SK-N-SH treated with all-trans-retinoic acid at 6 μM for 48 hours (cell line): ENCODE results near the gene CPAMD8.
"Not testable (repeated sequence)": the region's sequence is repeated elsewhere in the genome, so short reads cannot be mapped to it uniquely, and the experiment has no call there.

Experiments
- ATAC-seq: fragments of 200-7000 bp; cut with Tn5 transposase; 3 replicates; pipeline ENCODE4 v1.9.1; 2020; ENCODE audit warnings: mild to moderate bottlenecking, moderate library complexity
- ARNTL ChIP-seq: fragments of 450-650 bp; formaldehyde crosslinking; IDR thresholded peaks from 2 replicates; pipeline ENCODE4 v1.5.0; 2020; ENCODE audit warnings: low read depth, mild to moderate bottlenecking, moderate library complexity, borderline replicate concordance
- BACH2 ChIP-seq: fragments of 250-450 bp; sonication (Bioruptor Pico); IDR thresholded peaks from 2 replicates; pipeline ENCODE4 v1.9.0; 2021; ENCODE audit warnings: mild to moderate bottlenecking, borderline replicate concordance
- CSDC2 ChIP-seq: fragments of 250-450 bp; sonication (Bioruptor Pico); IDR thresholded peaks from 2 replicates; pipeline ENCODE4 v1.5.0; 2020; ENCODE audit warnings: mild to moderate bottlenecking, moderate library complexity
- CSRNP3 ChIP-seq: fragments of 250-450 bp; sonication (Bioruptor Pico); IDR thresholded peaks from 2 replicates; pipeline ENCODE4 v1.5.1; 2021; ENCODE audit warnings: mild to moderate bottlenecking, moderate library complexity
- GLIS3 ChIP-seq: fragments of 250-450 bp; sonication (Bioruptor Pico); IDR thresholded peaks from 2 replicates; pipeline ENCODE4 v1.5.0; 2020; ENCODE audit warnings: mild to moderate bottlenecking, moderate library complexity
- ISL1 ChIP-seq: fragments of 250-450 bp; sonication (Bioruptor Pico); IDR thresholded peaks from 2 replicates; pipeline ENCODE4 v2.1.2; 2022; ENCODE audit warnings: mild to moderate bottlenecking, moderate library complexity
- OSR1 ChIP-seq: fragments of 250-450 bp; sonication (Bioruptor Pico); IDR thresholded peaks from 2 replicates; pipeline ENCODE4 v1.8.0; 2022; ENCODE audit warnings: moderate library complexity, mild to moderate bottlenecking, inconsistent platforms
- PATZ1 ChIP-seq: fragments of 250-450 bp; sonication (Bioruptor Pico); IDR thresholded peaks from 2 replicates; pipeline ENCODE4 v1.8.0; 2020; ENCODE audit warnings: mild to moderate bottlenecking, moderate library complexity, borderline replicate concordance
- POU6F1 ChIP-seq: fragments of 250-450 bp; sonication (Bioruptor Pico); IDR thresholded peaks from 2 replicates; pipeline ENCODE4 v1.8.0; 2021; ENCODE audit warnings: low read depth, mild to moderate bottlenecking, moderate library complexity, borderline replicate concordance
- PPARA ChIP-seq: fragments of 250-450 bp; sonication (Bioruptor Pico); IDR thresholded peaks from 2 replicates; pipeline ENCODE4 v1.5.0; 2020; ENCODE audit warnings: mild to moderate bottlenecking, borderline replicate concordance
- RARB ChIP-seq: fragments of 250-450 bp; sonication (Bioruptor Pico); IDR thresholded peaks from 2 replicates; pipeline ENCODE4 v1.8.0; 2021; ENCODE audit warnings: mild to moderate bottlenecking, moderate library complexity
- SNAI2 ChIP-seq: fragments of 250-450 bp; sonication (Bioruptor Pico); IDR thresholded peaks from 2 replicates; pipeline ENCODE4 v1.5.0; 2020; ENCODE audit warnings: mild to moderate bottlenecking, moderate library complexity
- TOX ChIP-seq: fragments of 250-450 bp; sonication (Bioruptor Pico); IDR thresholded peaks from 2 replicates; pipeline ENCODE4 v1.8.0; 2021; ENCODE audit warnings: mild to moderate bottlenecking, moderate library complexity, borderline replicate concordance
- TSHZ2 ChIP-seq: fragments of 250-450 bp; sonication (Bioruptor Pico); IDR thresholded peaks from 2 replicates; pipeline ENCODE4 v1.5.0; 2020; ENCODE audit warnings: mild to moderate bottlenecking, moderate library complexity
- ZFP3 ChIP-seq: fragments of 250-450 bp; sonication (Bioruptor Pico); IDR thresholded peaks from 2 replicates; pipeline ENCODE4 v1.5.0; 2020; ENCODE audit warnings: mild to moderate bottlenecking, moderate library complexity
- ZFP30 ChIP-seq: fragments of 450-650 bp; formaldehyde crosslinking; IDR thresholded peaks from 2 replicates; pipeline ENCODE4 v1.5.0; 2022; ENCODE audit warnings: mild to moderate bottlenecking, moderate library complexity
- ZNF70 ChIP-seq: fragments of 450-650 bp; formaldehyde crosslinking; IDR thresholded peaks from 2 replicates; pipeline ENCODE4 v1.5.0; 2020; ENCODE audit warnings: mild to moderate bottlenecking, moderate library complexity
- ZNF8 ChIP-seq: fragments of 450-650 bp; formaldehyde crosslinking; IDR thresholded peaks from 2 replicates; pipeline ENCODE4 v1.5.0; 2020; ENCODE audit warnings: mild to moderate bottlenecking, moderate library complexity

The CPAMD8 gene

GRCh38 chr19:17020385-17020784 lies 6.2 kb downstream of the CPAMD8 start:
- no peak for TF ChIP-seq PATZ1 (CRISPR knock-in tag)
- no peak for TF ChIP-seq CSRNP3
- TF ChIP-seq POU6F1 (CRISPR knock-in tag): no peak
- no peak for TF ChIP-seq CSDC2 (CRISPR knock-in tag)
- no peak for TF ChIP-seq ZFP3
- TF ChIP-seq TOX (CRISPR knock-in tag): no peak
- no peak for TF ChIP-seq BACH2
- no peak for TF ChIP-seq ZFP30
- no peak for TF ChIP-seq SNAI2
- TF ChIP-seq TSHZ2 (CRISPR knock-in tag): no peak

GRCh38 chr19:17014212-17014861 lies 12.3 kb downstream of the CPAMD8 start:
- not testable (repeated sequence) for ATAC-seq

More at GRCh38 chr19:17020385-17020784, 6.2 kb downstream of the CPAMD8 start:
- ATAC-seq: no peak

- no peak for ATAC-seq
Measured at GRCh38 chr19:17011485-17011884, 15.1 kb downstream of the CPAMD8 start.

More at GRCh38 chr19:17011485-17011884, 15.1 kb downstream of the CPAMD8 start:
- TF ChIP-seq ISL1 (no peak), TOX (CRISPR knock-in tag) (no peak), BACH2 (no peak), ZNF8 (CRISPR knock-in tag) (no peak), GLIS3 (CRISPR knock-in tag) (no peak), ZNF70 (CRISPR knock-in tag) (no peak), PPARA (CRISPR knock-in tag) (no peak), SNAI2 (no peak), RARB (CRISPR knock-in tag) (no peak), TSHZ2 (CRISPR knock-in tag) (no peak), PATZ1 (CRISPR knock-in tag) (no peak), OSR1 (no peak), ARNTL (CRISPR knock-in tag) (no peak)
